Endothelial cell of umbilical vein (primary cell): Measurements from ENCODE around the gene ZFP36. TPM values are rescaled to one million over a fixed set of nuclear protein-coding genes. Genes with fewer than 3 reads are reported as not detected.
A peak's percentile ranks its signal among the peaks of the same experiment; 100 is the strongest.

Experiments
- BruUV-seq: library from RNA; stranded (reverse); fragments of 400-500 nt; replicated peaks from 2 replicates; lab custom pipeline; 2021; lab: Mats Ljungman, UMichigan
- CTCF ChIA-PET: fragments of 300-600, 350-600 bp; sonication (Branson Sonifier 250); formaldehyde crosslinking; loops from one replicate; lab custom pipeline; 2021; ENCODE audit warnings: antibody characterized with exemption, inconsistent platforms; lab: Charles Lee
- POLR2A ChIA-PET: fragments of 300-600, 350-600 bp; sonication (Branson Sonifier 250); formaldehyde crosslinking; loops from one replicate; lab custom pipeline; 2021; ENCODE audit warnings: antibody characterized with exemption, inconsistent platforms; lab: Charles Lee
- DNase-seq: peaks from one replicate; pipeline ENCODE4 v3.0.0-alpha.2; 2011; ENCODE audit warnings: low read depth, low spot score
- FAIRE-seq: peaks from 2 replicates; lab custom pipeline; 2011; peaks lifted over from hg19 to GRCh38; lab: Jason Lieb, UNC
- H2AFZ ChIP-seq: 2 replicates; pipeline ENCODE4 v1.6.0; 2012; ENCODE audit warnings: low read depth, low read length, control low read depth, inconsistent platforms
- H3K27ac ChIP-seq: 2 replicates; pipeline ENCODE4 v1.5.1; 2011; ENCODE audit warnings: low read depth, mild to moderate bottlenecking, control low read depth, low read length, moderate library complexity; ENCODE audit not compliant: insufficient read depth
- H3K27me3 ChIP-seq, 2 experiments: 2 replicates each; pipeline versions ENCODE4 v1.6.0 to v1.6.1; 2011; ENCODE audit warnings: low read length in 2 of 2, mixed read lengths in 1 of 2; ENCODE audit not compliant: control insufficient read depth in 2 of 2, insufficient read depth in 2 of 2
- H3K36me3 ChIP-seq, 2 experiments: 2 replicates in 1 of 2; 3 replicates in 1 of 2; pipeline ENCODE4 v1.5.1; 2011; ENCODE audit warnings: low read length in 2 of 2, mild to moderate bottlenecking in 1 of 2, moderate library complexity in 1 of 2; ENCODE audit not compliant: control insufficient read depth in 2 of 2, insufficient read depth in 2 of 2; ENCODE audit errors: extremely low read depth in 1 of 2
- H3K4me1 ChIP-seq: 3 replicates; pipeline ENCODE4 v1.5.1; 2011; ENCODE audit warnings: mild to moderate bottlenecking, low read length; ENCODE audit not compliant: control insufficient read depth, insufficient read depth; ENCODE audit errors: extremely low read depth
- H3K4me2 ChIP-seq: 2 replicates; pipeline ENCODE4 v1.6.1; 2011; ENCODE audit warnings: low read length, control low read depth, mixed read lengths; ENCODE audit not compliant: insufficient read depth
- H3K4me3 ChIP-seq, 3 experiments: fragments of 200-600 bp in 1 of 3; sonication (generic), shearing (Covaris generic) in 1 of 3; replicated peaks in 1 of 3; 2 replicates each; pipeline ENCODE4 v1.5.1; 2011 to 2016; ENCODE audit warnings: control low read depth in 3 of 3, low read length in 3 of 3, mild to moderate bottlenecking in 2 of 3, inconsistent platforms in 1 of 3, low read depth in 1 of 3, moderate library complexity in 1 of 3; ENCODE audit not compliant: insufficient read depth in 1 of 3
- H3K79me2 ChIP-seq: 2 replicates; pipeline ENCODE4 v1.6.0; 2012; ENCODE audit warnings: low read length, inconsistent platforms; ENCODE audit not compliant: control insufficient read depth, insufficient read depth
- H3K9ac ChIP-seq: replicated peaks from 2 replicates; pipeline ENCODE3; 2011; ENCODE audit warnings: low read length, control low read depth; ENCODE audit not compliant: insufficient read depth; ENCODE audit errors: extremely low read depth
- H3K9me1 ChIP-seq: replicated peaks from 3 replicates; pipeline ENCODE4 v1.6.0; 2011; ENCODE audit warnings: mild to moderate bottlenecking, low read length; ENCODE audit not compliant: control insufficient read depth, insufficient read depth; ENCODE audit errors: extremely low read depth
- H3K9me3 ChIP-seq: replicated peaks from 2 replicates; pipeline ENCODE4 v1.5.1; 2012; ENCODE audit warnings: low read length, inconsistent platforms; ENCODE audit not compliant: control insufficient read depth, insufficient read depth
- H4K20me1 ChIP-seq: replicated peaks from 2 replicates; pipeline ENCODE3; 2011; ENCODE audit warnings: mild to moderate bottlenecking, low read length; ENCODE audit not compliant: control insufficient read depth, insufficient read depth; ENCODE audit errors: extremely low read depth
- EZH2 ChIP-seq: IDR thresholded peaks from 2 replicates; pipeline ENCODE4 v1.6.1; 2012; ENCODE audit warnings: borderline replicate concordance, low read depth, mild to moderate bottlenecking, moderate library complexity, low read length, inconsistent platforms; ENCODE audit not compliant: severe bottlenecking
- GATA2 ChIP-seq: IDR thresholded peaks from 2 replicates; pipeline ENCODE4 v1.7.0; 2011; ENCODE audit warnings: low read depth, mild to moderate bottlenecking, moderate library complexity, mixed read lengths, low read length; ENCODE audit not compliant: insufficient read length, insufficient read depth
- JUN ChIP-seq: IDR thresholded peaks from 2 replicates; pipeline ENCODE4 v1.6.1; 2011; ENCODE audit warnings: borderline replicate concordance, low read depth; ENCODE audit not compliant: insufficient read length, insufficient read depth
- POLR2AphosphoS5 ChIP-seq: IDR thresholded peaks from 2 replicates; pipeline ENCODE4 v1.6.1; 2012; ENCODE audit warnings: low read depth, mild to moderate bottlenecking, control low read depth, low read length, moderate library complexity; ENCODE audit not compliant: insufficient read depth
- dilution Hi-C: fragments of 300-500 bp; cut with MboI; formaldehyde crosslinking; loops from one replicate; pipeline ENCODE4 v1.15.0; 2019; ENCODE audit warnings: low sequenced_read_pairs; ENCODE audit not compliant: extremely low pct_ligation_motif_present
- intact Hi-C: fragments of 100-400 bp; cut with micrococcal nuclease; formaldehyde crosslinking; loops from one replicate; pipeline ENCODE4 v1.10.0; 2022
- polyA plus RNA-seq, 4 experiments: library from polyadenylated mRNA; depleted of rRNA in 3 of 4; stranded (reverse) in 3 of 4; unstranded in 1 of 4; fragments of >200 nt; gene quantifications; 2 replicates each; pipeline versions ENCODE4 v1.2.1 to v1.2.3, GENCODE V29; 2011 to 2012; ENCODE audit warnings: missing spikeins in 1 of 4
- total RNA-seq: library from RNA; stranded (reverse); gene quantifications from 2 replicates; pipeline ENCODE4 v1.2.3, GENCODE V29; 2021
- TF ChIP-seq, protein P1 (sequence below): IDR thresholded peaks from 2 replicates; pipeline ENCODE4 v1.6.1; 2011; ENCODE audit not compliant: insufficient read depth, insufficient read length
- TF ChIP-seq, protein P2 (sequence below), 2 donors: IDR thresholded peaks; 1 replicate in 1 of 2; 2 replicates in 1 of 2; pipeline ENCODE4 v1.5.1; 2011; ENCODE audit warnings: low read length in 2 of 2, mild to moderate bottlenecking in 2 of 2, moderate library complexity in 2 of 2, control low read depth in 1 of 2, inconsistent platforms in 1 of 2, low read depth in 1 of 2; ENCODE audit not compliant: insufficient read depth in 1 of 2; ENCODE audit errors: extremely low read depth in 1 of 2

The ZFP36 gene
- total and polyA plus RNA-seq, 2 donors (not counting 3 experiments of a cell fraction or from before 2014, with no cell fraction given), result 12.2 to 21.7 TPM

- peak overlapping the region; percentile 42 for H3K9ac ChIP-seq
- intact Hi-C loops (loop anchor here (1.0 kb wide), 8 partner anchors 9 to 286 kb away; partner anchors contain the start of genes EID2B, PAK4 and SAMD4B), dilution Hi-C loops (no loop called here)
- H3K36me3 ChIP-seq, result peaks cover 0 to 5% of the 10 kb centered on the region in 2 experiments
- CTCF ChIA-PET, result interaction anchor here (0.7 to 2.3 kb wide), 13 partner anchors 8 to 360 kb away, joined by 3 to 147 read pairs (median 5); partner anchors contain the start of genes MED29, PAF1, RPS16 and SAMD4B
- POLR2A ChIA-PET, result interaction anchor here (1.0 to 1.9 kb wide), 4 partner anchors 11 to 24 kb away, joined by 3 to 15 read pairs (median 6); partner anchors contain the start of genes MED29, PAF1 and RPS16
- peak overlapping the region; percentile 51 for H3K27ac ChIP-seq
- H3K9me1 ChIP-seq, result no peaks in the 10 kb centered on the region
- DNase-seq (peak; percentile 93), FAIRE-seq (no peak)
- no peaks in the 10 kb centered on the region for H4K20me1 ChIP-seq
- no peaks in the 10 kb centered on the region for H3K9me3 ChIP-seq
- H3K79me2 ChIP-seq, result peaks cover 35% of the 10 kb centered on the region
- H2AFZ ChIP-seq, result no peak overlapping the region
- BruUV-seq, result TSS peak; percentile 3
- peak overlapping the region in 2 of 3 experiments; percentile 9 to 12 for H3K4me3 ChIP-seq
- no peaks in the 10 kb centered on the region for H3K27me3 ChIP-seq
- TF ChIP-seq JUN (no peak), POLR2AphosphoS5 (no peak), EZH2 (no peak), GATA2 (no peak)
- TF ChIP-seq, protein P1, sequence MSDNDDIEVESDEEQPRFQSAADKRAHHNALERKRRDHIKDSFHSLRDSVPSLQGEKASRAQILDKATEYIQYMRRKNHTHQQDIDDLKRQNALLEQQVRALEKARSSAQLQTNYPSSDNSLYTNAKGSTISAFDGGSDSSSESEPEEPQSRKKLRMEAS, result no peak
- TF ChIP-seq, protein P2, sequence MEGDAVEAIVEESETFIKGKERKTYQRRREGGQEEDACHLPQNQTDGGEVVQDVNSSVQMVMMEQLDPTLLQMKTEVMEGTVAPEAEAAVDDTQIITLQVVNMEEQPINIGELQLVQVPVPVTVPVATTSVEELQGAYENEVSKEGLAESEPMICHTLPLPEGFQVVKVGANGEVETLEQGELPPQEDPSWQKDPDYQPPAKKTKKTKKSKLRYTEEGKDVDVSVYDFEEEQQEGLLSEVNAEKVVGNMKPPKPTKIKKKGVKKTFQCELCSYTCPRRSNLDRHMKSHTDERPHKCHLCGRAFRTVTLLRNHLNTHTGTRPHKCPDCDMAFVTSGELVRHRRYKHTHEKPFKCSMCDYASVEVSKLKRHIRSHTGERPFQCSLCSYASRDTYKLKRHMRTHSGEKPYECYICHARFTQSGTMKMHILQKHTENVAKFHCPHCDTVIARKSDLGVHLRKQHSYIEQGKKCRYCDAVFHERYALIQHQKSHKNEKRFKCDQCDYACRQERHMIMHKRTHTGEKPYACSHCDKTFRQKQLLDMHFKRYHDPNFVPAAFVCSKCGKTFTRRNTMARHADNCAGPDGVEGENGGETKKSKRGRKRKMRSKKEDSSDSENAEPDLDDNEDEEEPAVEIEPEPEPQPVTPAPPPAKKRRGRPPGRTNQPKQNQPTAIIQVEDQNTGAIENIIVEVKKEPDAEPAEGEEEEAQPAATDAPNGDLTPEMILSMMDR (IDR thresholded peaks at IDR 0.05; ENCODE audit: extremely low read depth in 1 of 2, insufficient read depth in 1 of 2, low read depth in 1 of 2, low read length in 2 of 2), result peak; percentile 75 to 90
- peak overlapping the region; percentile 53 for H3K4me2 ChIP-seq
- peaks cover 40% of the 10 kb centered on the region for H3K4me1 ChIP-seq
Measured at GRCh38 chr19:39411832-39412099, 5.1 kb downstream of the ZFP36 start.
